Measurements from ENCODE around the gene WNT3.
"Not testable (repeated sequence)": the region's sequence is repeated elsewhere in the genome, so short reads cannot be mapped to it uniquely, and the experiment has no call there.

Gene WNT3

GRCh38 chr17:46764000-46764708 is 54.3 kb downstream of the WNT3 start:
- DNase-seq: no peak

GRCh38 chr17:46763416-46763815 is 55.1 kb downstream of the WNT3 start:
- DNase-seq: no peak

- no peak for DNase-seq
Observed at GRCh38 chr17:46759141-46759540, 59.4 kb downstream of the WNT3 start.

- DNase-seq: no peak
Observed at GRCh38 chr17:46758614-46759013, 59.9 kb downstream of the WNT3 start.

- not testable (repeated sequence) for DNase-seq
Observed at GRCh38 chr17:46757588-46757987, 60.9 kb downstream of the WNT3 start.

- DNase-seq: no peak
Observed at GRCh38 chr17:46756861-46757260, 61.6 kb downstream of the WNT3 start.

GRCh38 chr17:46756081-46756735 is 62.3 kb downstream of the WNT3 start:
- DNase-seq: no peak

- DNase-seq: no peak
Observed at GRCh38 chr17:46753776-46754175, 64.7 kb downstream of the WNT3 start.

- no peak for DNase-seq
Observed at GRCh38 chr17:46751425-46751824, 67.1 kb downstream of the WNT3 start.

GRCh38 chr17:46745376-46745775 is 73.1 kb downstream of the WNT3 start:
- DNase-seq: no peak

GRCh38 chr17:46744441-46744840 is 74.1 kb downstream of the WNT3 start:
- DNase-seq: no peak

- no peak for DNase-seq
Observed at GRCh38 chr17:46742565-46743270, 75.8 kb downstream of the WNT3 start.

GRCh38 chr17:46741122-46741730 is 77.3 kb downstream of the WNT3 start:
- no peak for DNase-seq

- DNase-seq: no peak
Observed at GRCh38 chr17:46739982-46740381, 78.5 kb downstream of the WNT3 start.

- no peak for DNase-seq
Observed at GRCh38 chr17:46738544-46738943, 79.9 kb downstream of the WNT3 start.

- no peak for DNase-seq
Observed at GRCh38 chr17:46737326-46737725, 81.2 kb downstream of the WNT3 start.

- DNase-seq: no peak
Observed at GRCh38 chr17:46736100-46736499, 82.4 kb downstream of the WNT3 start.

- DNase-seq: no peak
Observed at GRCh38 chr17:46733837-46734475, 84.5 kb downstream of the WNT3 start.

- DNase-seq: no peak
Observed at GRCh38 chr17:46732754-46733398, 85.6 kb downstream of the WNT3 start.

GRCh38 chr17:46732160-46732559 is 86.3 kb downstream of the WNT3 start:
- DNase-seq: no peak

GRCh38 chr17:46730679-46731078 is 87.8 kb downstream of the WNT3 start:
- no peak for DNase-seq

GRCh38 chr17:46730026-46730425 is 88.5 kb downstream of the WNT3 start:
- DNase-seq: no peak
